IMR-90 (cell line): ENCODE data around the gene CEP152. TPM values are rescaled to one million over a fixed set of nuclear protein-coding genes. Genes with fewer than 3 reads are reported as not detected.

Experiments
- ATAC-seq: fragments of 200-7000 bp; cut with Tn5 transposase; 2 replicates; pipeline ENCODE4 v1.9.1; 2020; ENCODE audit warnings: low read depth, mild to moderate bottlenecking, moderate library complexity
- BruUV-seq: library from RNA; stranded (reverse); fragments of 400-500 nt; replicated peaks from 2 replicates; lab custom pipeline; 2021; lab: Mats Ljungman, UMichigan
- CTCF ChIA-PET: fragments of 300-600 bp; formaldehyde crosslinking; extraction: SDS; loops from one replicate; lab custom pipeline; 2021; ENCODE audit warnings: antibody characterized with exemption; lab: Yijun Ruan, JAX
- POLR2A ChIA-PET: fragments of 300-600 bp; sonication (Branson Sonifier 250); formaldehyde crosslinking; loops from one replicate; lab custom pipeline; 2022; ENCODE audit warnings: antibody characterized with exemption; ENCODE audit not compliant: unreplicated experiment; lab: Charles Lee
- DNase-seq: peaks from one replicate; pipeline ENCODE4 v3.0.0; 2013
- H2AFZ ChIP-seq: replicated peaks from 2 replicates; pipeline ENCODE3; 2013; ENCODE audit warnings: low read length, mild to moderate bottlenecking; ENCODE audit not compliant: poor library complexity
- H2AK5ac ChIP-seq: 2 replicates; pipeline ENCODE4 v1.6.1; 2013; ENCODE audit warnings: low read depth, low read length, inconsistent platforms
- H2AK9ac ChIP-seq: replicated peaks from 2 replicates; pipeline ENCODE3; 2013; ENCODE audit warnings: mild to moderate bottlenecking, low read depth, low read length, moderate library complexity; ENCODE audit not compliant: poor library complexity
- H2BK120ac ChIP-seq: 2 replicates; pipeline ENCODE4 v1.6.1; 2013; ENCODE audit warnings: low read depth, low read length, inconsistent platforms
- H2BK15ac ChIP-seq: 3 replicates; pipeline ENCODE4 v1.6.1; 2013; ENCODE audit warnings: low read depth, low read length, inconsistent platforms
- H2BK20ac ChIP-seq: 2 replicates; pipeline ENCODE4 v1.6.1; 2013; ENCODE audit warnings: low read depth, mild to moderate bottlenecking, inconsistent platforms, low read length, moderate library complexity
- H2BK5ac ChIP-seq: 2 replicates; pipeline ENCODE4 v1.6.1; 2013; ENCODE audit warnings: mild to moderate bottlenecking, low read depth, low read length, inconsistent platforms; ENCODE audit not compliant: poor library complexity, severe bottlenecking
- H3K14ac ChIP-seq: replicated peaks from 2 replicates; pipeline ENCODE4 v1.6.1; 2013; ENCODE audit warnings: low read depth, low read length, inconsistent platforms
- H3K18ac ChIP-seq: 2 replicates; pipeline ENCODE4 v1.6.1; 2013; ENCODE audit warnings: low read depth, low read length, control low read depth
- H3K23ac ChIP-seq: 2 replicates; pipeline ENCODE4 v1.6.1; 2013; ENCODE audit warnings: low read depth, low read length, inconsistent platforms
- H3K27ac ChIP-seq: 2 replicates; pipeline ENCODE4 v1.5.1; 2013; ENCODE audit warnings: mild to moderate bottlenecking, control low read depth, low read length; ENCODE audit not compliant: insufficient read depth
- H3K27me3 ChIP-seq: 2 replicates; pipeline ENCODE4 v1.6.1; 2013; ENCODE audit warnings: low read length; ENCODE audit not compliant: control insufficient read depth, insufficient read depth
- H3K36me3 ChIP-seq: 2 replicates; pipeline ENCODE4 v1.6.1; 2013; ENCODE audit warnings: low read length, mixed read lengths; ENCODE audit not compliant: control insufficient read depth, insufficient read depth
- H3K4ac ChIP-seq: 2 replicates; pipeline ENCODE4 v1.6.1; 2013; ENCODE audit warnings: low read depth, low read length, inconsistent platforms
- H3K4me1 ChIP-seq: 2 replicates; pipeline ENCODE4 v1.6.1; 2013; ENCODE audit warnings: low read length, mixed read lengths; ENCODE audit not compliant: control insufficient read depth, insufficient read depth
- H3K4me2 ChIP-seq: 2 replicates; pipeline ENCODE4 v1.6.1; 2013; ENCODE audit warnings: low read depth, mild to moderate bottlenecking, control low read depth, low read length, moderate library complexity
- H3K4me3 ChIP-seq: 2 replicates; pipeline ENCODE4 v1.5.1; 2013; ENCODE audit warnings: low read depth, mild to moderate bottlenecking, control low read depth, low read length, moderate library complexity; ENCODE audit not compliant: insufficient read depth
- H3K56ac ChIP-seq: 2 replicates; pipeline ENCODE4 v1.6.1; 2013; ENCODE audit warnings: low read length, inconsistent platforms; ENCODE audit not compliant: insufficient read depth; ENCODE audit errors: extremely low read depth
- H3K79me1 ChIP-seq, 2 experiments: 2 replicates each; pipeline ENCODE4 v1.6.1; 2013; ENCODE audit warnings: low read length in 2 of 2, inconsistent platforms in 1 of 2, low read depth in 1 of 2
- H3K9ac ChIP-seq: 2 replicates; pipeline ENCODE4 v1.6.1; 2013; ENCODE audit warnings: low read depth, low read length, control low read depth
- H3K9me1 ChIP-seq: 2 replicates; pipeline ENCODE4 v1.6.1; 2013; ENCODE audit warnings: low read length, inconsistent platforms; ENCODE audit not compliant: insufficient read depth
- H3K9me3 ChIP-seq: 2 replicates; pipeline ENCODE4 v1.6.1; 2013; ENCODE audit warnings: low read length; ENCODE audit not compliant: control insufficient read depth, insufficient read depth
- H4K20me1 ChIP-seq: 2 replicates; pipeline ENCODE4 v1.6.1; 2013; ENCODE audit warnings: low read length, inconsistent platforms; ENCODE audit not compliant: insufficient read depth
- H4K5ac ChIP-seq: 2 replicates; pipeline ENCODE4 v1.6.1; 2013; ENCODE audit warnings: mild to moderate bottlenecking, low read depth, low read length, control low read depth
- H4K8ac ChIP-seq, 2 experiments: 2 replicates each; pipeline ENCODE4 v1.6.1; 2013; ENCODE audit warnings: low read depth in 2 of 2, low read length in 2 of 2, control low read depth in 1 of 2, inconsistent platforms in 1 of 2
- H4K91ac ChIP-seq: 2 replicates; pipeline ENCODE4 v1.6.1; 2013; ENCODE audit warnings: low read depth, low read length, inconsistent platforms; ENCODE audit not compliant: insufficient read depth
- BHLHE40 ChIP-seq: fragments of 150-350 bp; IDR thresholded peaks from 2 replicates; pipeline ENCODE4 v1.6.1; 2016; ENCODE audit warnings: mild to moderate bottlenecking, low read depth, low read length
- CEBPB ChIP-seq: IDR thresholded peaks from 2 replicates; pipeline ENCODE4 v1.6.1; 2012; ENCODE audit warnings: low read depth, low read length, improper control_type of control experiment
- CHD1 ChIP-seq: IDR thresholded peaks from 2 replicates; pipeline ENCODE4 v1.6.1; 2012; ENCODE audit warnings: low read depth, low read length, improper control_type of control experiment
- CTCF ChIP-seq: conservative IDR thresholded peaks from 2 replicates; pipeline ENCODE4 v1.5.1; 2012; ENCODE audit warnings: mild to moderate bottlenecking, low read depth, low read length, improper control_type of control experiment
- ELK1 ChIP-seq: fragments of 150-350 bp; IDR thresholded peaks from 2 replicates; pipeline ENCODE4 v1.6.1; 2016; ENCODE audit warnings: low read depth, mild to moderate bottlenecking, low read length, moderate library complexity, borderline replicate concordance
- FOS ChIP-seq: fragments of 150-350 bp; IDR thresholded peaks from 2 replicates; pipeline ENCODE4 v1.6.1; 2016; ENCODE audit warnings: low read depth, low read length
- MAFK ChIP-seq: IDR thresholded peaks from 2 replicates; pipeline ENCODE4 v1.6.1; 2012; ENCODE audit warnings: low read depth, low read length, improper control_type of control experiment
- MAZ ChIP-seq: IDR thresholded peaks from 2 replicates; pipeline ENCODE4 v1.6.1; 2012; ENCODE audit warnings: low read depth, mild to moderate bottlenecking, low read length, improper control_type of control experiment, moderate library complexity, borderline replicate concordance
- MXI1 ChIP-seq: IDR thresholded peaks from 2 replicates; pipeline ENCODE4 v1.6.1; 2012; ENCODE audit warnings: low read depth, mild to moderate bottlenecking, low read length, moderate library complexity, borderline replicate concordance
- NFE2L2 ChIP-seq: fragments of 150-350 bp; IDR thresholded peaks from 2 replicates; pipeline ENCODE4 v1.6.1; 2016; ENCODE audit warnings: low read depth, mild to moderate bottlenecking, low read length
- POLR2A ChIP-seq: IDR thresholded peaks from 2 replicates; pipeline ENCODE4 v1.6.1; 2012; ENCODE audit warnings: mild to moderate bottlenecking, low read depth, low read length
- RAD21 ChIP-seq: IDR thresholded peaks from 2 replicates; pipeline ENCODE4 v1.6.1; 2012; ENCODE audit warnings: low read length, improper control_type of control experiment
- RCOR1 ChIP-seq: IDR thresholded peaks from 2 replicates; pipeline ENCODE4 v1.6.1; 2012; ENCODE audit warnings: mild to moderate bottlenecking, low read length, improper control_type of control experiment; ENCODE audit not compliant: insufficient replicate concordance
- RFX5 ChIP-seq: IDR thresholded peaks from 2 replicates; pipeline ENCODE4 v1.8.0; 2012; ENCODE audit warnings: low read depth, mild to moderate bottlenecking, low read length, moderate library complexity
- SMC3 ChIP-seq: fragments of 150-350 bp; IDR thresholded peaks from 2 replicates; pipeline ENCODE4 v1.6.1; 2016; ENCODE audit warnings: low read depth, mild to moderate bottlenecking, antibody characterized with exemption, low read length, moderate library complexity
- USF2 ChIP-seq: fragments of 150-350 bp; IDR thresholded peaks from 2 replicates; pipeline ENCODE4 v1.6.1; 2017; ENCODE audit warnings: mild to moderate bottlenecking, antibody characterized with exemption, low read length, low read depth
- WGBS, 2 experiments: methylation state at CpG; one replicate each; pipeline versions ENCODE4 v1.1.5 to v1.1.7; 2013; ENCODE audit warnings: missing lambda C conversion rate in 2 of 2; ENCODE audit not compliant: insufficient read length in 1 of 2; ENCODE audit errors: extremely low coverage in 2 of 2; 5-methylcytosine and 5-hydroxymethylcytosine counted together
- dilution Hi-C: fragments of 300-500 bp; cut with HindIII; formaldehyde crosslinking; loops from one replicate; pipeline ENCODE4 v1.14.3; 2018; ENCODE audit warnings: low sequenced_read_pairs; ENCODE audit not compliant: unreplicated experiment
- in situ Hi-C: fragments of 300-500 bp; cut with MboI; formaldehyde crosslinking; loops from 3 replicates; pipeline ENCODE4 v1.14.3; 2019; ENCODE audit warnings: low sequenced_read_pairs, inconsistent platforms, mixed read lengths
- intact Hi-C: fragments of 100-400 bp; cut with micrococcal nuclease; formaldehyde crosslinking; loops from 2 replicates; pipeline ENCODE4 v1.10.0; 2022
- polyA plus RNA-seq, 3 experiments: library from polyadenylated mRNA; depleted of rRNA; stranded (reverse); fragments of >200 nt; gene quantifications; 2 replicates each; pipeline ENCODE4 v1.2.3, GENCODE V29; 2012; ENCODE audit warnings: low replicate concordance in 1 of 3
- total RNA-seq: library from RNA; depleted of rRNA; stranded (reverse); fragments of >200 nt; gene quantifications from 2 replicates; pipeline ENCODE4 v1.2.3, GENCODE V29; 2012

The CEP152 gene
- total and polyA plus RNA-seq, 2 of the 4 experiments (the other 2 are of a cell fraction), result 2.1 to 7.3 TPM

GRCh38 chr15:48765022-48765421, 45.8 kb downstream of the CEP152 start:
- Histone ChIP-seq H3K9ac (no peak overlapping the region), H3K23ac (no peak overlapping the region), H2AK9ac (no peak overlapping the region), H3K56ac (no peak overlapping the region), H3K4me3 (no peak overlapping the region), H2BK15ac (no peak overlapping the region), H3K27ac (no peak overlapping the region), H3K27me3 (no peaks in the 10 kb centered on the region), H3K4me2 (no peak overlapping the region), H4K8ac (no peak overlapping the region), H3K79me1 (no peaks in the 10 kb centered on the region), H4K91ac (no peak overlapping the region), H2BK5ac (no peak overlapping the region), H3K4ac (no peak overlapping the region), H2BK20ac (no peak overlapping the region), H4K5ac (no peak overlapping the region), H3K9me3 (no peaks in the 10 kb centered on the region), H3K18ac (no peak overlapping the region), H3K14ac (no peak overlapping the region), H2AK5ac (no peak overlapping the region), H3K36me3 (peaks cover 5% of the 10 kb centered on the region), H2BK120ac (no peak overlapping the region), H3K9me1 (no peaks in the 10 kb centered on the region), H4K20me1 (no peaks in the 10 kb centered on the region), H2AFZ (no peak overlapping the region), H3K4me1 (peaks cover under 1% of the 10 kb centered on the region; the same call in 1 of the 2 replicates)
- dilution Hi-C loops (no loop called here), intact Hi-C loops (no loop called here), in situ Hi-C loops (no loop called here)
- ChIA-PET CTCF (no interaction called here), POLR2A (no interaction called here)
- no CpG with 5 or more reads among the region's 4 CpGs for WGBS, 2 experiments
- DNase-seq, result no peak
- no peak for ATAC-seq
- no TSS peak for BruUV-seq
- TF ChIP-seq CEBPB, result no peak
- TF ChIP-seq MXI1, result no peak
- TF ChIP-seq BHLHE40, result no peak
- no peak for TF ChIP-seq POLR2A
- no peak for TF ChIP-seq NFE2L2
- TF ChIP-seq ELK1, result no peak
- TF ChIP-seq RCOR1, result no peak
- TF ChIP-seq USF2, result no peak
- no peak for TF ChIP-seq MAZ
- no peak for TF ChIP-seq CHD1
- TF ChIP-seq SMC3, result no peak
- TF ChIP-seq CTCF, result no peak
- no peak for TF ChIP-seq RFX5
- no peak for TF ChIP-seq FOS
- no peak for TF ChIP-seq RAD21
- TF ChIP-seq MAFK, result no peak
